Measurements from ENCODE around the gene ABHD4.
"Not testable (repeated sequence)": the region's sequence is repeated elsewhere in the genome, so short reads cannot be mapped to it uniquely, and the experiment has no call there.

Gene ABHD4

DNA sequence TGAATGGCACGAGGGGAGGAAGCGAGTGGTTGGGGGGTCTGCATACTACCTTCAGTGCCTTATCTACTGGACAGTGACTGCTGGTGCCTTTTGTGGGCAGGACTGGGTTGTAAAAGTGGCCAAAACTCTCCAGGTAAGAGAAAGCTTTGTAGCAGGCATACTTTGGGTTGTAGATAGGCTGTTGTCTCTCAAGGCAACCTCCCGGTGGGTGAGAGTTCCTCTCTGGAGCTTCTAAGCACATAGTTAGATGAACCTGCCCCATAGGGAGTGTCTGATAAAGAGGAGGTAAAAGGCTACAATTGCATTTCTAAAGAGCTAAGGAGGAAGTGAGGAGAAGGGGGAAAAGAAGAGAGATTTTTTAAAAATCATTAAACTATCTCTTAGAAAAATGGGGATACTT, 4.9 kb upstream of the ABHD4 start:
- no peak for DNase-seq

DNA sequence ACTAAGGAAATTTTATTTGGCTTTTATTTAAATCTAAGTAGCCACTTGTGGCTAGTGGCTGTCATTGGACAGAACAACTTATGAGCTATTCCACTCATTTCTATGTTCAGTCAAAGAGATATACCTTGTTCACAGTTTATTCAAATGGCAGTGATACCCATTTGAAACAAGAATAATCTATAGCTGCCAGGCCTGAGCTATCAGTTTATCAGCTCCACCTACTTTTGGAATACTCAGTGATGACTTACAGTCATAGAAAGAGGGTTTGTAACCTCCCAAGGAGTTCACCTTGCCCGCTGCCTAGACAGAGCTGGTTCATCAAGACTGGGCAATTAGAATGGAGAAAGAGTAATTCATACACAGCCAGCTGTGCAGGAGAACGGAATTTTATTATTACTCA, 4.5 kb upstream of the ABHD4 start:
- no peak for DNase-seq

DNA sequence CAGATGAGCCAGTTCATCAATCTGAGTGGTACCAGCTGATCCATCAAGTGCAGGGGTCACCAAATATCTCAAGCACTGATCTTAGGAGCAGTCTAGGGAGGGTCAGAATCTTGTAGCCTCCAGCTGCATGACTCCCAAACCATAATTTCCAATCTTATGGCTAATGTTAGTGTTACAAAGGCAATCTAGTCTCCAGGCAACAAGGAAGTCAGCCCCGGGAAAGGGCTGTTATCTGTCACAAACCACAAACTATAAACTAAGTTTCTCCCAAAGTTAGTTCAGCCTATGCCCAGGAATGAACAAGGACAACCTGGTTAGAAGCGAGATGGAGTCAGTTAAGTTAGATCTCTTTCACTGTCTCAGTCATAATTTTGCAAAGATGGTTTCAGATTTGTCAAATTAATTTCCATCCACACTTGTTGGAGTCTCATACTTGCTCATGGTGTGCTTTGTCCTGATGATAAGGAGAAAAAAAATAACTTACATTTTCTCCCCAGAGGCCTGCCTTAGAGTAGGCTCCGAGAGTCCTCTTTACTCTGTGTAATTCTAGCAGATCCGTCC, 3.9 kb upstream of the ABHD4 start:
- no peak for DNase-seq

DNA sequence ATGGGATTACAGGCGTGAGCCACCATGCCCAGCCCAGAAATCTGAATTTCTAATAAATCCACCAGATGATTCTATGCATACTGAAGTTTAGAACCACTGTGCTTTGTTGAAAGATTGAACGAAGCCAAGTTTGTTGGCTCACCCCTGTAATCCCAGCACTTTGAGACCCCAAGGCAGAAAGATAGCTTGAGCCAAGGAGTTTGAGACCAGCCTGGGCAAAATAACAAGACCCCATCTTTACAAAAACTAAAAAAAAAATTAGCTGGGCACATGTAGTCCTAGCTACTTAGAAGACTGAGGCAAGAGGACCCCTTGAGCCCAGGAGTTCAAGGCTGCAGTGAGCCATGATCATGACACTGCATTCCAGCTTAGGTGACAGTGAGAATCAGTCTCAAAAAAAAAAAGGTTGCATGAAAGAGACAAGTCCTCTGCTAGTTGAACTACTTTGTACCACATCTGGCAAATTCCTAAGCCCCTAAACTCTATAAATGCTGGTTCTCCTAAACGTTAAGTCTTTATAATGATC, 1.7 kb upstream of the ABHD4 start:
- no peak for DNase-seq

DNA sequence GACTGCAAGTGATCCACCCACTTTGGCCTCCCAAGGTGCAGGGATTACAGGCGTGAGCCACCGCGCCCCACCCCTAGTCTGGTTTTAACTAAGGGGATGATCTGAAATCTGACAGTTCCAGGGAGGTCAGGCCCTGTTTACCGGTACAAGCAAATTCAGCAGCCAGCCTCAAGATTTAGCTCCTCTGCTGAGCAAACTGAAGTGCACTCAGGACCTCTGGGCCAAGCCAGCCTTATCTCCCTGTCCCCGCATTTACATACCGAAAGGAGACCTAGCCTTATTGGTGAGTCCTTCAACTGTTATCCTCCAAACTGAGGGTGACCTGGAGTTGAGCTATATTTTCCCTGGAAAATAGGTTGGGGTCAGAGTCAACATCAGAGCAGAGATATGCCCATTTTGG, 835 bp upstream of the ABHD4 start:
- DNase-seq, result no peak

DNA sequence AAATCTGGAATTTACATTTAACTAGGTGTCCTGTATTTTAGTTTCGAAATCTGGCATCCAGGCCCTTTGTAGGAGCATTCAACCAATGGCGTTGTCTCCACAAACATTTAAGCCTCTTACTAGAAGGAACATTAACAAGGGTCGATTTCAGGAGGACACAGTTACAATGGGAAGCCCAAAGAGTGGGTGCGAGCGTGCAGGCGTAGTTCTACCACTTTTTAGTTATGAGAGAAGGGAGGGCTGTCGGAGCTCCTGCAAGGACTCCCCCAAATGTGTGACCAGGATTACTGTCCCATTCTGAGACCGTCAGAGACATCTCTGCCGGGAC, 365 bp upstream of the ABHD4 start:
- no peak for DNase-seq

DNA sequence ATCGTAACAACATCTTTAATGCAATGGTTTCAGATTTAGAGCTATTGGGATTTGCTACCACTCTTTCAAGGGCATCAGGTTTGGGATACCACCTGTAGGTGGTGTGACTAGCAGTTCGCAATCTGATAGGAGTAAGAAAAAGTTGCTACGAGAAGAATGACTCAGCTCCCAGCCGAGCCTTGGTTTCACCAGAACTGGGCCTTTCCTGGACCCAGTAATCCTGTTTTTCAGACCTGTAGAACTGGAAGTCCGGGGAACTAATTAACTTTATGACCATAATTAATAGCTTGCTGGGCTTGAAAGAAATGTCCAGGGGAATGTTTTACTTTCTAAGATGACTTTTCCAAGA, 770 bp downstream of the ABHD4 start:
- DNase-seq, result peak; percentile 68

DNA sequence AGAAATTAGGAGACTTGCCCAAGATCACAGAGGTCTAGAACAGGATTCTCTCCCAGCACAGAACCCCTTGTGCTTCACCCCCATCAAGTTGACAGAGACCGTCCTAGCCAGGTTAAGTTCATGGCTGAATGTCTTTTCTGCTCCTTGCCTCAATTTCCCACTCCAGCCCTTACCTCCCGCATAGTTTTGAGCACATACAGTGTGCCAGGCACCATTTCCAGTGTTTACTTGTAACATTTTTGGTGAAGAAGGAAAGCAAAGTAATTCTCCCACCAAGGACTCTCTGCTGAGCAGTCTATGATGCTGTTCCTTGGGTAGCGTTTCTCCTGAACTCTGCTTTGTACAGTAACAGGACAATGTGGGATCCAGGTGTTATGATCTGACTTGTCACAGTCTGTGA, 1.2 kb downstream of the ABHD4 start:
- no peak for DNase-seq

DNA sequence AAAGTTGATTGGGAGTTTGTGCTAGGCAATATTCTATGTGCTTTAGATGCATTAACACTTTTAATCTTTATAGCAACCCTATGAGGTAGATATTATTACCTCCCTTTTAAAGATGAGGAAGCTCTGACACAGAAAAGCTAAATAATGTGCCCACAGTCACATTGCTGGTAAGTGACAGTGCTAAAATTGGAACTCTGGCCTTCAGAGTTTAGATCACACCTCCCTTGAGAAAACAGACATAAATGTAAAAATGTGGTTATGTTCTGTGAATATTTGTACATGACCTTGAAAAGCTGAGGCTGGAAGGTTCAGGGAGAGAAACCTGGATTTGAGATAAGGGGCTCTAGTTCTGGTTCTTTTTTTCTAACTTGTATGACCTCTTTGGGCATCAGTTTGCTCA, 1.9 kb downstream of the ABHD4 start:
- DNase-seq, result no peak

DNA sequence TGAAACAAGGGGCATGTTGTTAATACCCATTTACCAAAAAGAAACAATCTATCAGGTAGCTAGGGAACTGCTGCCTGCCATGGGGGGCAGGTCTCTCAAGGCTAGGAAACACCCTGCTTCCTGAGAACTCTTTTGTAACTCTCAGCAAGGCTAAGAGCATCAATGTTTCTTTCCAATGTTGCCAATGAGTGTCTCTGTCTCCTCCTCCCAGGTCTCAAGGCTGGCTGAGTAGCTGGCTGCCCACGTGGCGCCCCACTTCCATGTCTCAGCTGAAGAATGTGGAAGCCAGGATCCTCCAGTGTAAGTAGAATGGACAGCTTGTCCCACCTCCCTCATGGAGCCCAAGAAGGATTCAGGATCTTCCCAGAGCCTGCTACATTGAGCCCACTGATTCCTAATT, 3.4 kb downstream of the ABHD4 start:
- no peak for DNase-seq

DNA sequence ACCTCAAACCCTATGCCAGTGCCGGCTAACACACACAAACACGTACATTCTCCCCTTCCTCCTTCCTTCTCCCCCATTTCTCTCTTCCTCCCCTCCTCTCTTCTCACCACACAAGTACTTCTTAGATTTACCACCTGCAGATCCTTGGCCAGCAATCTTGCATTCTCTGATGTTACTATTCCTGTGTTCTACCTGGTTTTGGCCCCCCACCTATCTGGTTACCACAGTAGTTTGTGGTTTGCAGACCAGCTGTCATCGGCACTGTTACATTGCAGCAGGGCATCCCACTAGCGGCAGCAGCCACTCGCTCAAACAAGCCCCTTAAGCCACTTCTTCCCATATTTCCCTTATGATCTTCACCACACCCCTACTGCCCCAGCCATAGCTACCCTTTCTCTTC, 3.9 kb downstream of the ABHD4 start:
- no peak for DNase-seq

DNA sequence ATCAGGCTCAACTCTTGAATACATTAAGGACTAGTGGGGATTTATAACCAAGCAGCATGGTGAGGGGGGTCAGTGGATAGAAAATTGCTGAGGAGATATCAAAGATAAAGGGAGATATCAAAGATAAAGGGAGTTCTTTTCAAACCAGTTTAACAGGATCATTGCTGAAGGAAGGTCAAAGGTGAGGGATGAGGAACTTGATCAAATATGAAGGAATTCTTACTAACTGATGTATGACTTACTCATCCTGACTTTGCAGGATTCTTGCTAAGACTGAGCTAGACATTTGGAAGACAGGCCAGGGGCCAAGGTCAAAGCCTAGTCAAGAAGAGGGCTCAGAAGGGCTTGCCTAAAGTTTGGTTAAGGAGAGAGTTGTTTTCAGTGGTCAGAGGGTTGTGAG, 4.8 kb downstream of the ABHD4 start:
- DNase-seq, result no peak

DNA sequence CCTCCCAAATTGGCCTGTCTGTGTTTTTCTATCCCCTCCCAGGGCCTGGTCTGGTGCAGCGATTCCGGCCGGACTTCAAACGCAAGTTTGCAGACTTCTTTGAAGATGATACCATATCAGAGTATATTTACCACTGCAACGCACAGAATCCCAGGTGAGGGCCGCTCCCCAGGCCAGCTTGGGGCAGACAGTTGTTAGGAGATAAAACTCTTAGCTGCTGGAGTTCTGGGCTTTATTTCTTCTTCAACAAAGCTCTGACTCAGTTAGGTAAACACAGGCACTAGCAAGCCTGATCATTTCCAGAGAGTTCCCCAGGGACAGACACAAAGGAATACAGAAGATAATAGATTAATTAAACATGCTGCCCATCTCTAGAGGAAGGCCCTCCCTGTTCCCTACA, 8.3 kb downstream of the ABHD4 start:
- no peak for DNase-seq

DNA sequence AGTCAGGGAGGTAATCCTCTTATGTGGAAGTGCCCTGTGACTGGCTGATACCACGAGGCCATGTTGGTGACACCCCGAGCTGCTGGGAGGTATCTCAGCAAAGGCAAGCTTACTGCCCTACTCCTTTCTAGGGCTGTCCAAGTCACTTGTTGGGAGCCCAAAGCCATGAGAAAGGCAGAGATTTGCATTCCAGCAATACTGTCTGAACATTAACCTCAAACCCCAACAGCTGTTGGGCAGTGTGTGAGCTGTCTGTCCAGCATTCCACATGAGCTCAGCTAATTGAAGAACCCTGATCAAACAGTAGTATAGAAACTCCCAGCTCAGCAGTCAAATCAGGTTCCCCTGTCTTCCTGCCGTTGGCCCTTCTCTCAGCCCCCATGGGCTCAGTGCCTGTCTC, 9.2 kb downstream of the ABHD4 start:
- no peak for DNase-seq

DNA sequence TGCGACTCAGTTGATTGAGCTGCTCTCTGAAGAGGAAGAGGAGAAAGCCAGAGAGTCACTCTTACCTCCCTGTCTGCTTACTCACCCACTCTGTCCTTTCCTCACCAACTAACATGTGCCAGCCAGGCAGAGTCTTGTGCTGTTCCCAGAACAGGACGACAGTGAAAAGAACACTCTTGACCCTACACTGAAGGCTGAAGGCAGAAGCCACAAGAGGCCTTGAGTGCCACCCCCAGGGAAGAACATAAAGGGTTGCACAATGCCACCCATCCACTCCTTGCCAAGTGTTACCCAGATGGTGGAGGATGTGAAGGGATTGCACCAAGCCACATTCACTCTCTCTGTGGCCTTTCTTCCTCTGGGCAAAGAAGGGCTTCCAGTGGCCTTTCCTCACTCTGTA, 12.8 kb downstream of the ABHD4 start:
- DNase-seq, result no peak

DNA sequence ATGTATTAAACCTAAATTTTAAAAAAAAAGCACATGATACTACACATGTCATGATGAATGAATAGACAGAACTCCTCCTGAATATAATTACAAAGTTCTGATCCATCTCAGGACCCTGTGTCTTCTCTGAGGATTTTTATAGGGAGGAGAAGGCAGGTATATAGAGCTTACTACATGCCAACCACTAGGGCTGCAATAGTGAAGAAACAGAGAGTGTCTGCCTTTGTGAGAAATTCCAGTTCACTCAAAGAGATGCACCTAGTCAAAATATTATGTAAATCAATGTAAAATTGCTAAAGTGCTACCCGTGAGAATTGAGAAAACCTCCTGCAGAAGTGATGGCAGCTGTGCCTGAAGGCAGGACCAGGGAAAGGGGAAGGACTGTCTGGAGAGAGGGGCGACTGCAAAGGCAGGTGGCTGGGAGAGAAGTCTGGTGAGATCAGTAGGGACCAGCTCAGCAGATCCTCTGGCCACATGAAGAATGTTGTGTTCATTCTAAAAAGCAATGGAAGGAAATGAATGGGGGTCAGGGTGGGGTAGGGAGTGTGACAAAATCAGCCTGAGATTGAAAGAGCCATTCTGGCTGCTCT, 15.1 kb downstream of the ABHD4 start:
- no peak for DNase-seq

DNA sequence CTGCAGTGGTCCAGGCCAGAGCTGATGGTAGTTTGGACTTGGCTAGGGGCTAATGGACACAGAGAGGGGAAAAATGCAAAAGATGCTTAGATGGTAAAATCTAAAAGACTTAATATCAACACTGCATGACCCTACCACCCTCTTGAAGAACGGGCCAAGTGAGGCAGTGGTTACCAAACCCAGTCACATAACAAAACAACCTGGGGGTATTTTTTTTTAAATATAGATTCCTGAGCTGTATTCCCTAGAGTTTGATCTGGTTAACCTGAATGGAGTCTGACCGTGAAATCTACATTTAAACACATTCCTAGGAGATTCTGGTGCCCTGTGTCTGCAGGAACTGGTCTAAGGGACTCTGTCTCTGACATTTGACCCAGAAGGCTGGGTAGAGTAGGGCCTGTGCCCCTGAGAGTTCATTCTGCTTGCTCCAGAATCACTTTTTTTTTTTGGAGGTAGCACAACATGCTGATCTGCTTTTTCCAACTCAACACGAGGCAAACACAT, 15.7 kb downstream of the ABHD4 start:
- no peak for DNase-seq

DNA sequence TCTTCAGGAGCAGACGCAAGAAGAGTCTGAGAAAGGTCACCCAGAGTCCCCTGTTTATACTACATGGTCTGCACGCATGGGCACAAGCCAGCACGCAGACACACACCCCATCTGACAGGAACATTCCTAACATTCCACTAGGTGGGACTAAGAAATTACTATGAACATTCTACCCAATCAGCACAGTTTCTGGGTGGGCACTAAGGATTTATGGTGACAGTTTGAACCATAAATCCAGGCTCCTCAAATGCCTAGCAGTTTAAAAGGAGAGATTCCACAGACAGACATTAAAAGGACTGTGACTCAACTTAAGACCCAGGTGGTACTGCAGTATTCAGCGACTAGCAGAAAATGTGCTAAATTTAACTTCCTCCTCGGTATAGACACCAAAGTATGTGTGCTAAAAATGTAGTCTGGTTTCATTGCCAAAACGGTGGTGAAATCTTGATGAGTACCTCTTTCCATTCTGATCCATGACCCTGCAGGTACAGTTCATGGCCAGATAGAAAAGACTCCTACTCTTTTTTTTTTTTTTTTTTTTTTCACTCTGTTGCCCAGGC, 16.2 kb downstream of the ABHD4 start:
- DNase-seq, result no peak

DNA sequence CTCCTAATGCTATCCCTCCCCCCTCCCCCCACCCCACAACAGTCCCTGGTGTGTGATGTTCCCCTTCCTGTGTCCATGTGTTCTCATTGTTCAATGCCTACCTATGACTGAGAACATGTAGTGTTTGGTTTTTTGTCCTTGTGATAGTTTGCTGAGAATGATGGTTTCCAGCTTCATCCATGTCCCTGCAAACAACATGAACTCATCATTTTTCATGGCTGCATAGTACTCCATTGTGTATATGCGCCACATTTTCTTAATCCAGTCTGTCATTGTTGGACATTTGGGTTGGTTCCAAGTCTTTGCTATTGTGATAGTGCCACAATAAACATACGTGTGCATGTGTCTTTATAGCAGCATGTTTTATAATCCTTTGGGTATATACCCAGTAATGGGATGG, 17.7 kb downstream of the ABHD4 start:
- not testable (repeated sequence) for DNase-seq

DNA sequence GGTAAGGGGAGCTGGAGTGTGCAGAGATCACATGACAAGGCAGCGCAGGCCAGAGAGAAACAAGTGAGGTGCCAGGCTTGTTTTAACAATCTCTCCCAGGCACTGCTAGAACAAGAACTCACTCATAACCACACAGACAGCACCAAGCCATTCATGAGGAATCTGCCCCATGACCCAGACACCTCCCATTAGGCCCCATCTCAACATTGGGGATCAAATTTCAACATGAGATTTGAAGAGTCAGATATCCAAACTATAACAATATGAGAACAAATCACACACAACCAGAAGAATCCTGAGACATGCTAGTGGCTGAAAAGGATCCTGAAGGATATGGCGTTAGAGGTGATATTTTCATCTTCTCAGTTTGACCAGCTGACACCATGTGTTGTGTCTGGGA, 24.2 kb downstream of the ABHD4 start:
- DNase-seq, result no peak

DNA sequence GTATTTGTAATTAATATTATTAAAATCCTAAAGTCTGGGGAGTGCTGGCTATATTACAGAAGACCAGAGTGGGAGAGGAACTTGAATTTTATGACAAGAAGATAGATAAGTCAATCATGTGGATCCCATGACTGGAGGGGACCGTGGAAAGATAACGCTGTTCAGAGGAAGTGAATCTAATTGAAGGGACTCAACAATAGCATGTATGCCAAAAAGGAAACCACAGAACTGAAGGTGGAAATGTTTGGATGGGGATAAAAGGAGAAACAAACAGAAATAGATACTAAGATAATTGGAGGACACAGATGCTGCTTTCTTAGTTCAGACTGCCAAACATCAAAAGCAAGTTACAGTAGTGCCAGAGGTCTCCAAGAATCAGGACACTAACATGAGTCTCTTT, 24.9 kb downstream of the ABHD4 start:
- DNase-seq, result no peak

DNA sequence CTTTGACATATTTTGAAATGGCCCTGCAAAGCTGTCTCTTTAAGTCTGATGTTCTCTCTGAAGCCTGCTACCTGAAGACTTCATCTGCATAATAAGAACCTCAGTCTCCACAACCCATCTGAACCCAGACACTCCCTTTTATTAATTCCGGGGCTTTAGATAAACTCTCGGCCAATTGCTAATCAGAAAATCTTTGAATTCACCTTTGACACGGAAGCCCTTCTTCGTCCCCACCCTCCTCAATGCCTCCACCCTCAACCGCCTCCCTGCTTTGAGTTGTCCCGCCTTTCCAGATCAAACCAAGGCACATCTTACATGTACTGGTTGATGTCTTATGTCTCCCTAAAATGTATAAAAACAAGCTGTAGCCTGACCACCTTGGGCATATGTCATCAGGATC, 28.5 kb downstream of the ABHD4 start:
- DNase-seq, result no peak

DNA sequence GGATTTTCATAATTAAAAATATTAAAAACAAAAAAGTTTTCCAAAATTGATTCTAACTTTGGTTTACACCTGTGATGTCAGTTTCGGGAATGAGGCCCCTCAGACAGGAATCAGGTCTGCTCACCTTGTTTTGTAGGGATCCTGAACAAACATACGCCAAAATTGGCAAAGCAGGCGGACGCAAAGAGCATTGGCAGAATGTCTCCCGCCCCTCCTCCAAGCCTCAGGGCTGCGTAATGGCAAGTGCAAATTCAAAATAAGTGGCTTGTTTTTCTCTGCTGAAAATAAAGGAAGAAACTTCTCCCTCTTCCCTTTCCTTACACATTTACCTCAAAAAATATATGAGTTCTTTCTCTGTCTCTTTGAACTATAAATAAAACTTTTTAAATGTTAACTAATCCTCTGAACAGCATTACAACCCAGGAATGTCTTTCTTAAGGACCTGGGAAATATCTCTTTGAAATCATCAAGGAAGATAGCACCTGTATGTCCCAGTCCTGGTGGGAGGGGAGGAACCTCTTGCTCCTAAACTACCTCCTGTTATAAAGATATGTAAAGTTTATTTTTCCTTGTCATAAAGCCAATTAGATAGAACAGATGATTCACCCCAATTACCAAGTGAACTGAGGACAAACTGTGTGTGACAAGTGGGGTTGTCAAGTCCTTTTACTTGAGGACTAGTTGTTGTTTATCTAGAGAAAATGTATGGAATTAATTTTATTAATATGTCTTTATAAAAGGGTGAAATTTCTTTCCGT, 29.6 kb downstream of the ABHD4 start:
- DNase-seq, result no peak

DNA sequence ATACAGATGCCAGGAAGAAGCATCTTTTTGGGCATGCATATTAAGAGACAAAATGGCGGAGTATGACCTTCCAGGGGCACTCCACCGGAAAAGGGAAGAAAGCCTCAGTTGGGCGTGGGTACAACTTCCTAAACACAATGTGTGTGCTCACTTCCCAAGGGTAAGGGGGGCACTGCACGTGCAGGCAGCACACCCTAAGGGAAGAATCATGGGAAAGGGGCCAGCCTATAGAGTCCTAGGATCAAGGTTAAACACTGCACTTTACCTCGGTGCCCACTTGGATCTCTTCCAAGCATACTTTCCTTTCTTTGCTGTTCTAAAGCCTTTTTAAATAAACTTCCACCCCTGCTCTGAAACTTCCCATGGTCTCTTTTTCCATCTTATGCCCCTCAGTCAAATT, 31.3 kb downstream of the ABHD4 start:
- no peak for DNase-seq
